DND-41 (cell line): ENCODE results near the gene CDK4.
"Not testable (repeated sequence)": the region's sequence is repeated elsewhere in the genome, so short reads cannot be mapped to it uniquely, and the experiment has no call there.

ENCODE experiments used
- ATAC-seq: fragments of 200-7000 bp; cut with Tn5 transposase; 3 replicates; pipeline ENCODE4 v1.9.1; 2021; ENCODE audit warnings: low read depth; ENCODE audit not compliant: insufficient read depth
- DNase-seq: peaks from one replicate; pipeline ENCODE4 v3.0.0-alpha.2; 2020
- H2AFZ ChIP-seq: 2 replicates; pipeline ENCODE4 v1.6.0; 2012; ENCODE audit warnings: low read depth, low read length
- H3K27ac ChIP-seq: 2 replicates; pipeline ENCODE4 v1.5.1; 2012; ENCODE audit warnings: low read length, inconsistent platforms
- H3K27me3 ChIP-seq: fragments of 200-600 bp; sonication (generic); 2 replicates; pipeline ENCODE4 v1.6.0; 2012; ENCODE audit warnings: low read length, mild to moderate bottlenecking, inconsistent platforms; ENCODE audit not compliant: insufficient read depth, poor library complexity
- H3K36me3 ChIP-seq: 2 replicates; pipeline ENCODE4 v1.5.1; 2012; ENCODE audit warnings: low read length, inconsistent platforms; ENCODE audit not compliant: insufficient read depth
- H3K4me1 ChIP-seq: 2 replicates; pipeline ENCODE4 v1.5.1; 2012; ENCODE audit warnings: mild to moderate bottlenecking, low read length; ENCODE audit not compliant: insufficient read depth
- H3K4me2 ChIP-seq: 2 replicates; pipeline ENCODE4 v1.6.0; 2012; ENCODE audit warnings: mild to moderate bottlenecking, moderate library complexity, low read length, inconsistent platforms; ENCODE audit not compliant: insufficient read depth
- H3K4me3 ChIP-seq, 2 experiments: fragments of 200-600 bp in 1 of 2; shearing (Covaris generic) in 1 of 2; 2 replicates each; pipeline ENCODE4 v1.5.1; 2012 to 2016; ENCODE audit warnings: inconsistent platforms in 2 of 2, low read length in 2 of 2, mild to moderate bottlenecking in 2 of 2, low read depth in 1 of 2, moderate library complexity in 1 of 2
- H3K79me2 ChIP-seq: 2 replicates; pipeline ENCODE4 v1.6.0; 2012; ENCODE audit warnings: low read length, inconsistent platforms; ENCODE audit not compliant: insufficient read depth
- H3K9ac ChIP-seq: 2 replicates; pipeline ENCODE4 v1.6.0; 2012; ENCODE audit warnings: low read depth, mild to moderate bottlenecking, inconsistent platforms, low read length, moderate library complexity
- H3K9me3 ChIP-seq: 2 replicates; pipeline ENCODE4 v1.5.1; 2012; ENCODE audit warnings: low read length, moderate library complexity, mild to moderate bottlenecking, inconsistent platforms; ENCODE audit not compliant: insufficient read depth, severe bottlenecking
- H4K20me1 ChIP-seq: 2 replicates; pipeline ENCODE4 v1.6.0; 2012; ENCODE audit warnings: low read length; ENCODE audit not compliant: insufficient read depth
- CTCF ChIP-seq: IDR thresholded peaks from 2 replicates; pipeline ENCODE4 v1.5.1; 2012; ENCODE audit warnings: borderline replicate concordance, low read length, moderate library complexity, mild to moderate bottlenecking; ENCODE audit not compliant: poor library complexity, severe bottlenecking; ENCODE audit errors: extremely low read depth
- EZH2 ChIP-seq: IDR thresholded peaks from 3 replicates; pipeline ENCODE4 v1.6.1; 2012; ENCODE audit warnings: borderline replicate concordance, low read depth, mild to moderate bottlenecking, moderate library complexity, low read length, inconsistent platforms; ENCODE audit not compliant: severe bottlenecking

The CDK4 gene

GRCh38 chr12:57722716-57723629 is 29.1 kb downstream of the CDK4 start:
- ATAC-seq (no peak), DNase-seq (no peak)
- Histone ChIP-seq H3K4me3 (no peak overlapping the region), H4K20me1 (no peaks in the 10 kb centered on the region; the same call in 1 of the 2 replicates), H3K79me2 (no peaks in the 10 kb centered on the region), H3K27ac (no peak overlapping the region), H3K4me1 (no peaks in the 10 kb centered on the region), H3K4me2 (no peak overlapping the region), H2AFZ (no peak overlapping the region), H3K9me3 (no peaks in the 10 kb centered on the region), H3K27me3 (no peaks in the 10 kb centered on the region), H3K36me3 (peaks cover 63% of the 10 kb centered on the region), H3K9ac (no peak overlapping the region)
- TF ChIP-seq CTCF = no peak
- no peak for TF ChIP-seq EZH2

GRCh38 chr12:57721846-57722608 is 30.1 kb downstream of the CDK4 start:
- DNase-seq, H3K27ac ChIP-seq, H3K4me3 ChIP-seq, H3K9ac ChIP-seq, H3K4me2 ChIP-seq, H3K9me3 ChIP-seq, ATAC-seq, H4K20me1 ChIP-seq, H3K27me3 ChIP-seq, H2AFZ ChIP-seq, H3K4me1 ChIP-seq, H3K79me2 ChIP-seq: not testable (repeated sequence)
- peaks cover 59% of the 10 kb centered on the region for H3K36me3 ChIP-seq

GRCh38 chr12:57720606-57721595 is 31.2 kb downstream of the CDK4 start:
- H3K79me2 ChIP-seq = no peaks in the 10 kb centered on the region
- no peak overlapping the region for H3K4me3 ChIP-seq
- peaks cover 61% of the 10 kb centered on the region for H3K36me3 ChIP-seq
- no peak overlapping the region for H3K4me2 ChIP-seq
- H3K4me1 ChIP-seq = no peaks in the 10 kb centered on the region
- H3K9ac ChIP-seq = no peak overlapping the region
- H3K27ac ChIP-seq = no peak overlapping the region
- TF ChIP-seq CTCF (no peak), EZH2 (no peak)
- no peaks in the 10 kb centered on the region for H3K9me3 ChIP-seq
- ATAC-seq (no peak), DNase-seq (no peak)
- H2AFZ ChIP-seq = no peak overlapping the region
- H4K20me1 ChIP-seq = no peaks in the 10 kb centered on the region; the same call in 1 of the 2 replicates
- H3K27me3 ChIP-seq = no peaks in the 10 kb centered on the region
